Mesendoderm (in vitro differentiated cells): ENCODE data around the gene CDK6.
"Not testable (repeated sequence)": the region's sequence is repeated elsewhere in the genome, so short reads cannot be mapped to it uniquely, and the experiment has no call there.

ENCODE experiments used
- DNase-seq: peaks from one replicate; pipeline ENCODE4 v3.0.0; 2013
- H2AK5ac ChIP-seq: 2 replicates; pipeline ENCODE4 v1.6.1; 2013; ENCODE audit warnings: low read length, inconsistent platforms
- H2BK120ac ChIP-seq: 2 replicates; pipeline ENCODE4 v1.6.1; 2013; ENCODE audit warnings: low read depth, mild to moderate bottlenecking, low read length, moderate library complexity, mixed read lengths
- H2BK15ac ChIP-seq: replicated peaks from 2 replicates; pipeline ENCODE4 v1.6.1; 2013; ENCODE audit warnings: low read depth, mild to moderate bottlenecking, moderate library complexity
- H2BK5ac ChIP-seq: 2 replicates; pipeline ENCODE4 v1.6.1; 2013; ENCODE audit warnings: low read length, inconsistent platforms
- H3K18ac ChIP-seq: 2 replicates; pipeline ENCODE4 v1.6.1; 2013; ENCODE audit warnings: mild to moderate bottlenecking, low read length, mixed read lengths
- H3K23ac ChIP-seq: one replicate; pipeline ENCODE4 v1.6.1; 2013; ENCODE audit warnings: low read length
- H3K27ac ChIP-seq: 2 replicates; pipeline ENCODE4 v1.5.1; 2013; ENCODE audit warnings: low read depth, mild to moderate bottlenecking, inconsistent platforms, low read length, moderate library complexity
- H3K27me3 ChIP-seq: 2 replicates; pipeline ENCODE4 v1.6.1; 2013; ENCODE audit warnings: low read length, control low read depth, mild to moderate bottlenecking, inconsistent platforms; ENCODE audit not compliant: insufficient read depth, poor library complexity
- H3K36me3 ChIP-seq: 2 replicates; pipeline ENCODE4 v1.6.1; 2013; ENCODE audit warnings: low read length, inconsistent platforms; ENCODE audit not compliant: control insufficient read depth, insufficient read depth
- H3K4ac ChIP-seq: one replicate; pipeline ENCODE4 v1.6.1; 2013; ENCODE audit warnings: low read depth, mild to moderate bottlenecking, low read length, moderate library complexity
- H3K4me1 ChIP-seq: 2 replicates; pipeline ENCODE4 v1.6.1; 2013; ENCODE audit warnings: low read depth, low read length, inconsistent platforms; ENCODE audit not compliant: control insufficient read depth
- H3K4me2 ChIP-seq: 2 replicates; pipeline ENCODE4 v1.6.1; 2013; ENCODE audit warnings: low read length
- H3K4me3 ChIP-seq: 2 replicates; pipeline ENCODE4 v1.5.1; 2013; ENCODE audit warnings: mild to moderate bottlenecking, low read length
- H3K56ac ChIP-seq: one replicate; pipeline ENCODE4 v1.6.1; 2013; ENCODE audit warnings: low read length
- H3K79me1 ChIP-seq: 2 replicates; pipeline ENCODE4 v1.6.1; 2013; ENCODE audit warnings: low read length, inconsistent platforms
- H3K79me2 ChIP-seq: 2 replicates; pipeline ENCODE4 v1.6.1; 2013; ENCODE audit warnings: mild to moderate bottlenecking, low read length; ENCODE audit not compliant: control insufficient read depth, insufficient read depth
- H3K9ac ChIP-seq: 2 replicates; pipeline ENCODE4 v1.6.1; 2013; ENCODE audit warnings: low read length, inconsistent platforms
- H4K5ac ChIP-seq: one replicate; pipeline ENCODE4 v1.6.1; 2013; ENCODE audit warnings: low read length
- H4K8ac ChIP-seq: one replicate; pipeline ENCODE4 v1.6.1; 2013; ENCODE audit warnings: low read depth, mild to moderate bottlenecking, control low read depth, low read length, moderate library complexity
- WGBS: extraction: QIAGEN DNeasy Blood & Tissue Kit; methylation state at CpG from one replicate; pipeline ENCODE4 v1.1.7; 2013; ENCODE audit warnings: low lambda C conversion rate, missing lambda C conversion rate; ENCODE audit not compliant: insufficient coverage; ENCODE audit errors: extremely low coverage; 5-methylcytosine and 5-hydroxymethylcytosine counted together

Gene CDK6

DNA sequence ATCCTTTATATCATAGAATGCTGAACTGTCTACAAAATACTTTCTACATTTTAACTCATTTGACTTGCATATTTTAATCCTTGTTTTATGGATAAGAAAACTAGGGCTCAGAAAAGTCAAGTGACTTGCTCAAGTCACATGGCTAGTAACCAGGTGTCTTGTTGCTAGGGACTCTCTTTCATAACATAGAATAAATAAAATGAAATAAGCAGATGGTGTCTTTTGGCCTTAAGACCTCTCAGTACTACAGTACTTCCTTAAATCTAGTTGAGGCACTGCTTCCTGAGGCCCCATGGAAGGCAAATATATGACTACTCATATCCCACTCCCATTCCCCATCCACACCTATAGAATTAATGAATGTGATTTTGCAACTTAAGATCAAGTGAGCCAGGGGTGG is 87.9 kb downstream of the CDK6 start:
- Histone ChIP-seq H3K36me3 (no peaks in the 10 kb centered on the region), H3K56ac (no peak overlapping the region), H3K27me3 (no peaks in the 10 kb centered on the region), H3K4me1 (no peaks in the 10 kb centered on the region), H2BK120ac (no peak overlapping the region), H2BK15ac (no peak overlapping the region), H2BK5ac (no peak overlapping the region), H3K4me3 (no peak overlapping the region), H3K9ac (no peak overlapping the region), H3K18ac (no peak overlapping the region), H4K5ac (no peak overlapping the region), H3K27ac (no peak overlapping the region), H3K23ac (no peak overlapping the region), H3K79me1 (no peaks in the 10 kb centered on the region), H3K79me2 (no peaks in the 10 kb centered on the region), H2AK5ac (no peak overlapping the region), H3K4ac (no peak overlapping the region), H4K8ac (no peak overlapping the region), H3K4me2 (no peak overlapping the region)
- DNase-seq: no peak

GRCh38 chr7:92747041-92747835 is 89.1 kb downstream of the CDK6 start:
- H2BK15ac ChIP-seq: no peak overlapping the region
- H3K4me2 ChIP-seq: no peak overlapping the region
- no peaks in the 10 kb centered on the region for H3K36me3 ChIP-seq
- no peak overlapping the region for H4K8ac ChIP-seq
- H3K27me3 ChIP-seq: no peaks in the 10 kb centered on the region
- H3K9ac ChIP-seq: no peak overlapping the region
- no peak overlapping the region for H3K56ac ChIP-seq
- no peaks in the 10 kb centered on the region for H3K4me1 ChIP-seq
- WGBS: no CpG with 5 or more reads among the region's 3 CpGs
- no peak overlapping the region for H3K4ac ChIP-seq
- H3K23ac ChIP-seq: no peak overlapping the region
- H2BK5ac ChIP-seq: no peak overlapping the region
- H3K18ac ChIP-seq: no peak overlapping the region
- no peak overlapping the region for H4K5ac ChIP-seq
- H2AK5ac ChIP-seq: no peak overlapping the region
- H3K27ac ChIP-seq: no peak overlapping the region
- no peaks in the 10 kb centered on the region for H3K79me1 ChIP-seq
- H3K79me2 ChIP-seq: no peaks in the 10 kb centered on the region
- H2BK120ac ChIP-seq: no peak overlapping the region
- DNase-seq: no peak
- H3K4me3 ChIP-seq: no peak overlapping the region

GRCh38 chr7:92745241-92745640 is 91.1 kb downstream of the CDK6 start:
- Histone ChIP-seq H4K8ac (no peak overlapping the region), H3K18ac (no peak overlapping the region), H3K27ac (no peak overlapping the region), H3K79me1 (no peaks in the 10 kb centered on the region), H3K4ac (no peak overlapping the region), H3K79me2 (no peaks in the 10 kb centered on the region), H2BK15ac (no peak overlapping the region), H3K36me3 (no peaks in the 10 kb centered on the region), H3K4me1 (no peaks in the 10 kb centered on the region), H3K4me2 (no peak overlapping the region), H3K23ac (no peak overlapping the region), H3K56ac (no peak overlapping the region), H3K4me3 (no peak overlapping the region), H3K27me3 (no peaks in the 10 kb centered on the region), H2BK120ac (no peak overlapping the region), H2BK5ac (no peak overlapping the region), H2AK5ac (no peak overlapping the region), H3K9ac (no peak overlapping the region), H4K5ac (no peak overlapping the region)
- DNase-seq: no peak
- no CpG with 5 or more reads among the region's 4 CpGs for whole genome bisulfite sequencing

- not testable (repeated sequence) for H3K36me3 ChIP-seq, H3K9ac ChIP-seq, H3K27me3 ChIP-seq, H4K5ac ChIP-seq, H2AK5ac ChIP-seq, H3K27ac ChIP-seq, H2BK120ac ChIP-seq, H3K18ac ChIP-seq, H4K8ac ChIP-seq, H3K4me3 ChIP-seq, H3K4me2 ChIP-seq, H3K4me1 ChIP-seq, H3K79me2 ChIP-seq, H2BK15ac ChIP-seq, H3K23ac ChIP-seq, H2BK5ac ChIP-seq, H3K56ac ChIP-seq, DNase-seq, H3K4ac ChIP-seq, H3K79me1 ChIP-seq
- no CpG with 5 or more reads among the region's 4 CpGs for WGBS
Measured at GRCh38 chr7:92744180-92744579, 92.2 kb downstream of the CDK6 start.

- Histone ChIP-seq H2BK5ac (no peak overlapping the region), H3K27me3 (no peaks in the 10 kb centered on the region), H4K5ac (no peak overlapping the region), H2BK15ac (no peak overlapping the region), H3K4me3 (no peak overlapping the region), H3K18ac (no peak overlapping the region), H3K79me2 (no peaks in the 10 kb centered on the region), H3K27ac (no peak overlapping the region), H3K79me1 (no peaks in the 10 kb centered on the region), H2BK120ac (no peak overlapping the region), H3K4me1 (no peaks in the 10 kb centered on the region), H3K23ac (no peak overlapping the region), H4K8ac (no peak overlapping the region), H3K4ac (no peak overlapping the region), H3K9ac (no peak overlapping the region), H2AK5ac (no peak overlapping the region), H3K56ac (no peak overlapping the region), H3K4me2 (no peak overlapping the region), H3K36me3 (no peaks in the 10 kb centered on the region)
- no peak for DNase-seq
Measured at GRCh38 chr7:92742186-92742585, 94.2 kb downstream of the CDK6 start.

DNA sequence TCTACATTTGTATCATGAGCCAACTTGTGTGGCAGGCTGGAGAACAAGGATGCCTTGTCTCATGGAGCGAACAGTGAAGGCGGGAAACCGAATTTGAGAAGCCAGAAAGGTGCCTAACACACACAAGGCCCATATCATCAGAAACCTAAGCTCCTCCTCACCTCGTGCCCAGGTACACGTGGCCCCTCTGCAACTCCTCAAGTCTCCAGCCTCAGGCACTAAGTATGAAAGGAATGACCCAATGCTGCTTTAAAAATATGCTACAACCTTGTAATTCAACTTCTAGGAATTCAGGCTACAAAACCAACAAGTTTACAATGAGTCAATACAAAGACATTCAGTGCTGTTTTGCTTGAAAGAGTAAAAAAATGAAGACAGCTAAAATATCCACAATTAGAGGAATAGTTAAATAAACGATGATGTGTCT is 95.7 kb downstream of the CDK6 start:
- Histone ChIP-seq H3K27ac (no peak overlapping the region), H3K79me1 (no peaks in the 10 kb centered on the region), H3K56ac (no peak overlapping the region), H3K18ac (no peak overlapping the region), H3K4me2 (no peak overlapping the region), H2BK5ac (no peak overlapping the region), H3K23ac (no peak overlapping the region), H2BK120ac (no peak overlapping the region), H4K5ac (no peak overlapping the region), H3K9ac (no peak overlapping the region), H3K4me3 (no peak overlapping the region), H3K79me2 (no peaks in the 10 kb centered on the region), H2BK15ac (no peak overlapping the region), H2AK5ac (no peak overlapping the region), H4K8ac (no peak overlapping the region), H3K4me1 (no peaks in the 10 kb centered on the region), H3K27me3 (no peaks in the 10 kb centered on the region), H3K36me3 (no peaks in the 10 kb centered on the region), H3K4ac (no peak overlapping the region)
- peak; percentile 86 for DNase-seq
- no CpG with 5 or more reads among the region's 6 CpGs for WGBS
